Aorta (tissue), 5 donors: Measurements from ENCODE around the gene TBC1D3B. TPM values are rescaled to one million over a fixed set of nuclear protein-coding genes. Genes with fewer than 3 reads are reported as not detected.
"Not testable (repeated sequence)": the region's sequence is repeated elsewhere in the genome, so short reads cannot be mapped to it uniquely, and the experiment has no call there.

ENCODE experiments used
- ATAC-seq: fragments of 200-7000 bp; cut with Tn5 transposase; one replicate; pipeline ENCODE4 v1.9.1; 2022; ENCODE audit warnings: moderate library complexity; ENCODE audit not compliant: low FRiP score
- DNase-seq, 2 donors: peaks; one replicate each; pipeline ENCODE4 v3.0.0-alpha.2; 2020
- H3K27ac ChIP-seq, 2 donors: one replicate each; pipeline ENCODE4 v1.5.1; 2013; ENCODE audit warnings: low read length in 2 of 2, mild to moderate bottlenecking in 2 of 2, moderate library complexity in 2 of 2, control low read depth in 1 of 2, inconsistent platforms in 1 of 2, low read depth in 1 of 2
- H3K27me3 ChIP-seq, 2 donors: one replicate each; pipeline ENCODE4 v1.6.1; 2013; ENCODE audit warnings: control low read depth in 1 of 2, low read length in 1 of 2, mild to moderate bottlenecking in 1 of 2, moderate library complexity in 1 of 2; ENCODE audit not compliant: insufficient read depth in 2 of 2, control insufficient read depth in 1 of 2
- H3K36me3 ChIP-seq, 2 donors: one replicate each; pipeline ENCODE4 v1.6.1; 2013; ENCODE audit warnings: control low read depth in 1 of 2, low read length in 1 of 2, mild to moderate bottlenecking in 1 of 2; ENCODE audit not compliant: insufficient read depth in 2 of 2, control insufficient read depth in 1 of 2
- H3K4me1 ChIP-seq, 2 donors: one replicate each; pipeline ENCODE4 v1.6.1; 2013; ENCODE audit warnings: low read length in 2 of 2, control low read depth in 1 of 2, mild to moderate bottlenecking in 1 of 2, moderate library complexity in 1 of 2; ENCODE audit not compliant: insufficient read depth in 2 of 2, control insufficient read depth in 1 of 2
- H3K4me3 ChIP-seq, 2 donors: one replicate each; pipeline ENCODE4 v1.5.1; 2013; ENCODE audit warnings: low read length in 2 of 2, control low read depth in 1 of 2, mild to moderate bottlenecking in 1 of 2
- H3K9me3 ChIP-seq: one replicate; pipeline ENCODE4 v1.6.1; 2013; ENCODE audit warnings: mild to moderate bottlenecking, low read length; ENCODE audit not compliant: control insufficient read depth
- WGBS, 2 donors: extraction: QIAGEN DNeasy Blood & Tissue Kit; methylation state at CpG; one replicate each; pipeline ENCODE4 v1.1.7; 2013; 5-methylcytosine and 5-hydroxymethylcytosine counted together
- intact Hi-C, 2 donors: fragments of 100-400 bp; cut with DNase I; formaldehyde crosslinking; loops; one replicate each; pipeline versions ENCODE4 v1.14.2 to v1.15.0; 2022
- polyA plus RNA-seq, 2 donors: library from polyadenylated mRNA; stranded (reverse); fragments of 200-250 nt; gene quantifications; one replicate each; pipeline ENCODE4 v1.2.3, GENCODE V29; 2013
- total RNA-seq, 2 donors: library from RNA; stranded (reverse); fragmentation: NEBNext Ultra II Directional; extraction: Animal tissue kit (Norgen Biotek cat#: 25700); gene quantifications; one replicate each; pipeline ENCODE4 v1.2.1, GENCODE V29; 2021
- donor health status: healthy with polysubstance abuse.
- donor health status: Bipolar disorder and iron deficiency.
- donor health status: DM: no; HTN: no; CAD: no.
- donor health status: DM: no; HTN: no; CAD: no.
- donor health status: DM: yes; HTN: yes; CAD: no.

Gene TBC1D3B
- total and polyA plus RNA-seq, 4 donors = 5.0 to 13.8 (median 5.1) TPM; not detected in 1

DNA sequence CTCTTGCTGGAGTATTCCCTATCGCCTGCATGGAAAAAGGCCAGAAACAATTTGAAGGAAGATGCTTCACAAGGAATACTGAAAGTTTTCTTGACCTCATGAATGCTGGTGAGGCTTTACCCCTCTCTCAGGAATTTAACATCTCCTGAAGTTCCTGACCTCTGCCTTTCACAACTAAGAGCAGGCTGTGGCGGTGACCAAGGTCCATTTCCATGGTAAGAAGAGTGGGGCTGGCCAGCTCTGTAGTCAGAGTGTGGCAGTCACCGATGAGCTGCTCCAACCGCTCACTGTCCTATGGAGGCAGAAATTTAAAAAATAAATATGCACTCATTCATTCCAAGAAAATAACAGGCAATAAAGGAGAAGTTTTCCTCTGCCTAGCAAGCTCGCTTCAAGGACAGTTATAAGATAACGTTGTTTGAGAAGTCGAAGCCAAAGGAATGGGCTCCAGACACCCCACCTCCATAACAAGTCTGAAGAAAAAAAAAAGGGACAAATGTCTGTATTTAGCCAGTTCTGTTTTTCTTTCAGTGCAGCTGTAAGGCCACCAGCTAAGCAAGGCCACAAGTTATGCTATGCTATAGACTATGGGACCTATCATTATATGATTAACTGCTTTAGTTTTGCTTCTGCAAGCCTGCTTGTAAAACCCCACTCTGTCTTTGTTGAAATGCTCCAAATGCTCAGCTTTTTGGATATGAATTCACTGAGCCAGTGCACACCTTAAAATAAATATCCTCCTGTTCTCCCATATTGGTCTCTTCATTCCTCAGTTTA, 28.5 kb upstream of the TBC1D3B start:
- Histone ChIP-seq H3K4me3 (no peak overlapping the region), H3K36me3 (no peaks in the 10 kb centered on the region), H3K9me3 (no peaks in the 10 kb centered on the region), H3K4me1 (no peaks in the 10 kb centered on the region), H3K27ac (no peak overlapping the region), H3K27me3 (no peaks in the 10 kb centered on the region)
- no peak for DNase-seq
- intact Hi-C loops = no loop called here
- WGBS, 2 donors = 46 to 53% methylated on average over 7 of the region's 7 CpGs
- ATAC-seq = no peak

DNA sequence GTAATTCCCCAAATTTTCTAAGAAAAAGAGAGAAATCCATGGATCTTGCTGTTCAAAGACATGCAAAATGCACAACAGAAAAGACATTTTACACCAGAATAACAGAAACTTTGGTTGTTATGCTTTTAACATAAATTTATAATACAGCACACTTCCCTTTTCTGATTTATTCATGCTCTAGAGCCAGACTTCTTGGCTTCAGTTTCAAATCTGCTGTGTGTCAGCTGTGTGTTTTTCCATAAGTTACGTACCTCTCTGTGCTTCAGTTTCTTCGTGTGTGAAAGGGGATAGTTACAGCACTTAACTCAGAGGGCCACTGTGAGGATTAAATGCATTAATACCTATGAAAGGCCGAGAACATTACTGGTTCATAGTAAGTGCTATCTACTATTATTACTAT, 26.9 kb upstream of the TBC1D3B start:
- no peaks in the 10 kb centered on the region for H3K9me3 ChIP-seq
- WGBS, 2 donors = 82% methylated on average over 3 of the region's 3 CpGs
- intact Hi-C loops = no loop called here
- DNase-seq (no peak), ATAC-seq (no peak)
- no peak overlapping the region for H3K27ac ChIP-seq
- no peaks in the 10 kb centered on the region for H3K27me3 ChIP-seq
- H3K36me3 ChIP-seq = no peaks in the 10 kb centered on the region
- H3K4me3 ChIP-seq = no peak overlapping the region
- no peaks in the 10 kb centered on the region for H3K4me1 ChIP-seq

DNA sequence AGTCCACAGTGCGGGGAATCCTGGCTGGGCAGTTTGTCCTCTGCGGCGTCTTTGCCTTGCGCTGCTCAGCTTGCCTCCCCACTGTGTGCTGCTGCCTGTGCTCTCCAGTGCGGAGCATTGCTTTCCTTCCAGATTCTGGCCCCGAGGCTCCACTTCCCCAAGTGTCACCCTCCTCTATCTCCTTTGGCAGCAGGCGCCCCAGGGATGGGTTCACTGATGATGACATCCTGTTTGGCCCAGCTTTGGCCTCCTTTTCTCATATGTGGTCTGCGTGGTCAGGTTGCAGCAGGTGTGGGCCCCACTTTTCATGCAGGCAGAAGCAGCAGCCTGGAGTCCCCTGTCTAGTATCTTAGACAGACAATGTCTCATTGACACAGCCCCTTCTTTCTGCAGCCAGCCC, 25.1 kb upstream of the TBC1D3B start:
- DNase-seq = not testable (repeated sequence)
- WGBS, 2 donors = 82 to 88% methylated on average over 7 to 8 of the region's 8 CpGs

DNA sequence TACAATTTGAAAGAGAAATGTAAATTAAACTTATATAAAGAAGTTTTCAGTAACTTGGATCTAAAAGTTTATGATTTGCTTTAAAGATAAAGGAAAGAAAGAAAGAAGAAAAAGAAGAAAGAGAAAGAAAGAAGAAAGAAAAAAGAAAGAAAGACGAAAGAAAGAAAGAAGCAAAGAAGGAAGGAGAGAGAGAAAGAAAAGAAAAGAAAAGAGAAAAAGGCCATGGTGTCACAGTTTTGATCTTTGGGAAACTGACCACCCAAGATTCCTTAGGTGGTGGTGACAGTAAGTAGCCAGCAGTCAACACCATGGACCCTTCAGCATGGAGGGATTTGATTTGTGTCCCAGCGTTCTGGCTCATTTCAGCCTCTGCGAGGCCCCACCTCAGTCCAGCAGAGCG, 24.7 kb upstream of the TBC1D3B start:
- H3K36me3 ChIP-seq, ATAC-seq, H3K4me3 ChIP-seq, DNase-seq, H3K27me3 ChIP-seq, H3K9me3 ChIP-seq, H3K27ac ChIP-seq, intact Hi-C loops, H3K4me1 ChIP-seq: not testable (repeated sequence)
- 56 to 84% methylated on average over 1 to 4 of the region's 4 CpGs for WGBS, 2 donors

More for the DNA sequence above, 25.1 kb upstream of the TBC1D3B start:
- H3K9me3 ChIP-seq, intact Hi-C loops, H3K4me3 ChIP-seq, H3K27me3 ChIP-seq, ATAC-seq, H3K36me3 ChIP-seq, H3K27ac ChIP-seq, H3K4me1 ChIP-seq: not testable (repeated sequence)

DNA sequence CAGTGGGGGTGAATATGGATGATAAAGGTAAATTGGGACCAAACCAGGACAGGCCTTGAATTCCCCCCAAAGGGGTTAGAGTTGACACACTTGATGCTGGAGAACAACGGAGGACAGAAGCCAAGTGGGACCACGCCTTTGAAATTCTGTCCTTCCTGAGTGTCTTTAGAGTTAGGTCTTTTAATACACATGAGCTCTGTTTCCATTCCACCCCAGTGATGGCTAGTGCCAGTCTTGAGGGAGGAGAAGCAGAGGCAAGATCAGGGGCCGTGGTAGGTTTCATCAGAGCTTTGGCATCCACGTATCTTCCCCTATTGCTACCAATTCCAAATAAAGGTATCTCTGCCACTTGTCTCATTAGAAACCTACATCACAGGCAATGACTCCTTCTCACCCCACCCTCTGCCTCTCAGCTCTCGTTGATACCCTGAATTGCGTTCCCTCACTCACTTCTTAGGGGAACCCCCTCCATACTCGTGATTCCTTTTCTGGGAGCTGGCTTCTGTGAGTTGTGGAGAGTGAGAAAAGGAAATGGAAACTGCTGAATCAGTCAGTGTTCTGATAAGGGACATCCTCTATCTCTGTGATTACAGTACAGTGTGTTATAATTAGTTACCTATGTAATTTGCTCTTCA, 22.5 kb upstream of the TBC1D3B start:
- ATAC-seq = no peak
- Histone ChIP-seq H3K4me1 (no peaks in the 10 kb centered on the region), H3K9me3 (no peaks in the 10 kb centered on the region), H3K4me3 (no peak overlapping the region), H3K36me3 (no peaks in the 10 kb centered on the region), H3K27ac (no peak overlapping the region), H3K27me3 (no peaks in the 10 kb centered on the region)
- WGBS, 2 donors = 70 to 75% methylated on average over 7 of the region's 7 CpGs
- no peak for DNase-seq
- intact Hi-C loops = no loop called here

DNA sequence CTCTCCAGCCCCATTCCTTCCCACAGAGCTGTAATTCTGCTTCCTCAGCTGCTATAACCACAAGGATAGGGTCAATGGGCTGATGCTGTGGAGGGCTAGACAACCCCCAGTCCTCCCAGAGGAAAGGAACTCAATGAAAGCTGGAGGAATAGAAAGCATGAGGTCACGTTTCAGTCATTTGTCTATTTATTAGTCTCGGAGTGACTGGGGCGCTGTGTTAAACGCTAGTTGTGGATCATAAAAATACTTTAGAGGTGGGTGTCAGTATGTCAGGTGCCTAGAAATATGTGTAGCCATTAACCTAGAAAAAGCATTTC, 20.9 kb upstream of the TBC1D3B start:
- no peaks in the 10 kb centered on the region for H3K27me3 ChIP-seq
- H3K4me3 ChIP-seq = no peak overlapping the region
- H3K9me3 ChIP-seq = no peaks in the 10 kb centered on the region
- ATAC-seq = no peak
- 9 to 31% methylated on average over 4 of the region's 4 CpGs for WGBS, 2 donors
- intact Hi-C loops = no loop called here
- no peaks in the 10 kb centered on the region for H3K36me3 ChIP-seq
- H3K27ac ChIP-seq = no peak overlapping the region
- H3K4me1 ChIP-seq = no peaks in the 10 kb centered on the region
- no peak for DNase-seq

DNA sequence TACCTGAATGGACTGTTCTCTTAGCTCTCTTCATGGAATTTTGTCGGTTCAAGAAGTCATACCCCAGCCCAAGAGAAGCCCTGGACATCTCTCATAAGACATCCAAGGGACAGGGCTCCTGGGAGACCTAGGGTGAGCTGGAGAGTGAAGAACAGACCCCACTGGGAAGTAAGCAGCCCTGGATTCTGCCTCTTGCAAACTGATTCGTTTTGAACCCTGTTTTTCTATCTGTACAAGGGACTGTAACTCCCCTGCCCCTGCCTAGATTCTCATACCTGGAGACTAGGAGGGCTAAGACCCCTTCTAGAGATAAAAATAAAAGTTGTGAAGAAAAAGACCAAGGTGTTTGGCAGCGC, 19.7 kb upstream of the TBC1D3B start:
- H3K27ac ChIP-seq = no peak overlapping the region
- intact Hi-C loops = no loop called here
- ATAC-seq (no peak), DNase-seq (no peak)
- H3K4me1 ChIP-seq = no peaks in the 10 kb centered on the region
- no peaks in the 10 kb centered on the region for H3K9me3 ChIP-seq
- H3K36me3 ChIP-seq = no peaks in the 10 kb centered on the region
- WGBS, 2 donors = 70 to 74% methylated on average over 3 of the region's 3 CpGs
- no peak overlapping the region for H3K4me3 ChIP-seq
- H3K27me3 ChIP-seq = no peaks in the 10 kb centered on the region

DNA sequence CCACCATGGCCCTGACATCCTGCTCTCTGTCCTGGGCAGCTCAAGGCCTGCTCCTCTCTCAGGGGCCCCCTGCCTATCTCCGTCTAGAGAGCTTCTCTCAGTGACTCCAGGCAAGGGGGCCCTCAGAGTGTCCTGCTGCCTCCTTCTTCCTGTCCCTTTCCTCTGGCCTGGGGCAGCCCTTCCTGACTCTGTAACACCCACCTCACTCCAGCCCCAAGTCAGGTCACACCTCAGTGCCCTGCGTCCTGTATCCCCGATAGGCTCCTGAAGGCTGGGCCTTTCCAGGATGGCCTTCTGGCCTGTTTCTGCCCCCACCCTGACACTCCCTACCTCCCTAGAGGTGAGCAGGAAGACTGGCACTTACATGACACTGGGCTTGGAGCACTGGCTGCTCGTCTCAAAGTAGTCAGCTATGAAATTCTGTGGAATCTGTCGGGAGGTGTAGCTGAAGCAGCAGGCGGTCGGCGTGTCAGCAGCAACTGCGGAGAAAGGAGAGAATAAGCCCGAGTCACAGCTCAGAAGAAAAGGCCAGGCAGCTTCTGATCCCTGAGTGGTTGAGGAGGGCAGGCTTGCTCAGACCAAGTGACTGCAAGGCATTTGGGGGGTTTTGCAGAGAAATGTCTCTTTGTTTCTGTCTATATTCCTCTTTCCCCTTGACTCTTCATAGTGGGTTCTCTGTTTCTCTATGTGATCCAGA, 19.1 kb upstream of the TBC1D3B start:
- Histone ChIP-seq H3K4me1 (no peaks in the 10 kb centered on the region), H3K4me3 (no peak overlapping the region), H3K9me3 (no peaks in the 10 kb centered on the region), H3K27me3 (no peaks in the 10 kb centered on the region), H3K27ac (no peak overlapping the region), H3K36me3 (no peaks in the 10 kb centered on the region)
- ATAC-seq (no peak), DNase-seq (no peak)
- intact Hi-C loops = no loop called here
- WGBS, 2 donors = 70 to 71% methylated on average over 10 of the region's 10 CpGs
